ENCODE data around the gene VPS4A. TPM values are rescaled to one million over a fixed set of nuclear protein-coding genes. Genes with fewer than 3 reads are reported as not detected.
"Not testable (repeated sequence)": the region's sequence is repeated elsewhere in the genome, so short reads cannot be mapped to it uniquely, and the experiment has no call there.

The VPS4A gene
- total RNA-seq, 2 experiments from 2014 or later, result 32.3 to 34.9 TPM

GRCh38 chr16:69360070-69360469, 48.9 kb downstream of the VPS4A start:
- POLR2A ChIA-PET, result not testable (repeated sequence)
- peaks cover 35% of the 10 kb centered on the region for H3K36me3 Mint-ChIP-seq (ENCODE audit: low read depth)

GRCh38 chr16:69363281-69363717, 52.1 kb downstream of the VPS4A start:
- H3K4me1 Mint-ChIP-seq, result peaks cover 2% of the 10 kb centered on the region
- no peaks in the 10 kb centered on the region for H3K9me3 Mint-ChIP-seq
- no peaks in the 10 kb centered on the region for H3K27me3 Mint-ChIP-seq
- no peak overlapping the region for H3K4me3 Mint-ChIP-seq
- DNase-seq, result no peak
- peaks cover 48% of the 10 kb centered on the region for H3K36me3 Mint-ChIP-seq (ENCODE audit: low read depth)
- ChIA-PET POLR2A (no interaction called here), CTCF (no interaction called here)
- no peak overlapping the region for H3K27ac Mint-ChIP-seq

More at GRCh38 chr16:69360070-69360469, 48.9 kb downstream of the VPS4A start:
- H3K9me3 Mint-ChIP-seq, H3K4me1 Mint-ChIP-seq, H3K4me3 Mint-ChIP-seq, DNase-seq, H3K27ac Mint-ChIP-seq, H3K27me3 Mint-ChIP-seq, CTCF ChIA-PET: not testable (repeated sequence)

GRCh38 chr16:69364088-69364487, 52.9 kb downstream of the VPS4A start:
- Mint-ChIP-seq H3K36me3 (ENCODE audit: low read depth) (peaks cover 54% of the 10 kb centered on the region), H3K27ac (no peak overlapping the region), H3K27me3 (no peaks in the 10 kb centered on the region), H3K4me1 (peaks cover 2% of the 10 kb centered on the region), H3K9me3 (no peaks in the 10 kb centered on the region), H3K4me3 (no peak overlapping the region)
- no peak for DNase-seq
- CTCF ChIA-PET, result no interaction called here
- POLR2A ChIA-PET, result interaction anchor here (0.9 kb wide), 1 partner anchor 24 kb away, joined by 4 read pairs; no protein-coding TSS in a partner anchor

- ChIA-PET CTCF (no interaction called here), POLR2A (interaction anchor here (0.8 to 1.3 kb wide), 3 partner anchors 19 to 26 kb away, joined by 3 to 4 read pairs (median 3); no protein-coding TSS in a partner anchor)
- Mint-ChIP-seq H3K27me3 (no peaks in the 10 kb centered on the region), H3K4me3 (no peak overlapping the region), H3K36me3 (ENCODE audit: low read depth) (peaks cover 67% of the 10 kb centered on the region), H3K9me3 (no peaks in the 10 kb centered on the region), H3K27ac (peak overlapping the region; percentile 8), H3K4me1 (peaks cover 6% of the 10 kb centered on the region)
- no peak for DNase-seq
Measured at GRCh38 chr16:69365901-69366300, 54.8 kb downstream of the VPS4A start.

- Mint-ChIP-seq H3K4me3 (no peak overlapping the region), H3K36me3 (ENCODE audit: low read depth) (peaks cover 65% of the 10 kb centered on the region), H3K9me3 (no peaks in the 10 kb centered on the region), H3K27ac (no peak overlapping the region), H3K4me1 (peaks cover 7% of the 10 kb centered on the region), H3K27me3 (no peaks in the 10 kb centered on the region)
- CTCF ChIA-PET, result no interaction called here
- POLR2A ChIA-PET, result interaction anchor here (1.0 to 1.3 kb wide), 2 partner anchors 20 to 26 kb away, joined by 3 read pairs; no protein-coding TSS in a partner anchor
- DNase-seq, result no peak
Measured at GRCh38 chr16:69366431-69366830, 55.3 kb downstream of the VPS4A start.

- Mint-ChIP-seq H3K27me3 (no peaks in the 10 kb centered on the region), H3K36me3 (ENCODE audit: low read depth) (peaks cover 66% of the 10 kb centered on the region), H3K9me3 (no peaks in the 10 kb centered on the region), H3K27ac (no peak overlapping the region), H3K4me3 (no peak overlapping the region), H3K4me1 (peaks cover 9% of the 10 kb centered on the region)
- CTCF ChIA-PET, result no interaction called here
- POLR2A ChIA-PET, result interaction anchor here (0.9 kb wide), 1 partner anchor 29 kb away, joined by 3 read pairs; the partner anchor contains the start of gene COG8
- DNase-seq, result no peak
Measured at GRCh38 chr16:69367980-69368379, 56.8 kb downstream of the VPS4A start.

- Mint-ChIP-seq H3K4me1 (peaks cover 9% of the 10 kb centered on the region), H3K36me3 (ENCODE audit: low read depth) (peaks cover 67% of the 10 kb centered on the region), H3K9me3 (no peaks in the 10 kb centered on the region), H3K4me3 (no peak overlapping the region), H3K27ac (no peak overlapping the region), H3K27me3 (no peaks in the 10 kb centered on the region)
- DNase-seq, result no peak
- POLR2A ChIA-PET, result no interaction called here
- CTCF ChIA-PET, result no interaction called here
Measured at GRCh38 chr16:69368866-69369265, 57.7 kb downstream of the VPS4A start.

- ChIA-PET CTCF (no interaction called here), POLR2A (no interaction called here)
- peaks cover 60% of the 10 kb centered on the region for H3K36me3 Mint-ChIP-seq (ENCODE audit: low read depth)
- H3K4me3 Mint-ChIP-seq, result no peak overlapping the region
- H3K27me3 Mint-ChIP-seq, result no peaks in the 10 kb centered on the region
- no peaks in the 10 kb centered on the region for H3K9me3 Mint-ChIP-seq
- peaks cover 9% of the 10 kb centered on the region for H3K4me1 Mint-ChIP-seq
- no peak overlapping the region for H3K27ac Mint-ChIP-seq
- no peak for DNase-seq
Measured at GRCh38 chr16:69371564-69371963, 60.4 kb downstream of the VPS4A start.

- H3K4me1 Mint-ChIP-seq, result peaks cover 7% of the 10 kb centered on the region
- POLR2A ChIA-PET, result interaction anchor here (1.0 kb wide), 1 partner anchor 53 kb away, joined by 3 read pairs; no protein-coding TSS in a partner anchor
Measured at GRCh38 chr16:69373019-69373418, 61.9 kb downstream of the VPS4A start.

More at GRCh38 chr16:69373019-69373418, 61.9 kb downstream of the VPS4A start:
- Mint-ChIP-seq H3K9me3 (no peaks in the 10 kb centered on the region), H3K27ac (no peak overlapping the region), H3K27me3 (no peaks in the 10 kb centered on the region), H3K36me3 (ENCODE audit: low read depth) (peaks cover 52% of the 10 kb centered on the region), H3K4me3 (no peak overlapping the region)
- CTCF ChIA-PET, result no interaction called here
- DNase-seq, result no peak

Other genes with a start within 250 kb of the VPS4A start
- gene HAS3, start 205.7 kb upstream of the VPS4A start, total RNA-seq, result under 1 TPM; 0.38 to 0.71 TPM
- 100 to 1,000 TPM; 133 to 138 TPM for gene CHTF8, start 178.8 kb upstream of the VPS4A start, total RNA-seq
- 10 to 100 TPM; 39.7 to 48.7 TPM for gene UTP4, start 178.7 kb upstream of the VPS4A start, total RNA-seq
- 10 to 100 TPM; 23.3 to 25.9 TPM for gene SNTB2, start 124.2 kb upstream of the VPS4A start, total RNA-seq
- gene PDF, start 19.2 kb downstream of the VPS4A start, total RNA-seq, result 1 to 10 TPM; 8.8 to 9.7 TPM
- 10 to 100 TPM; 30.6 to 30.7 TPM for gene COG8, start 28.2 kb downstream of the VPS4A start, total RNA-seq
- gene NIP7, start 28.4 kb downstream of the VPS4A start, total RNA-seq, result 10 to 100 TPM; 36.0 to 36.7 TPM
- 1 to 10 TPM; 1.3 to 1.8 TPM for gene TMED6, start 40.4 kb downstream of the VPS4A start, total RNA-seq
- gene TERF2, start 74.7 kb downstream of the VPS4A start, total RNA-seq, result 10 to 100 TPM; 40.4 to 40.8 TPM
- gene CYB5B, start 113.3 kb downstream of the VPS4A start, total RNA-seq, result 100 to 1,000 TPM; 149 to 152 TPM